Anterior cingulate cortex (tissue), 58 donors: ENCODE results near the gene PRG3.
A peak's percentile ranks its signal among the peaks of the same experiment; 100 is the strongest.

Experiments used
- DNase-seq, 58 donors: peaks; one replicate each; lab custom pipeline; 2025; lab: John Stamatoyannopoulos, UW

The PRG3 gene, protein sequence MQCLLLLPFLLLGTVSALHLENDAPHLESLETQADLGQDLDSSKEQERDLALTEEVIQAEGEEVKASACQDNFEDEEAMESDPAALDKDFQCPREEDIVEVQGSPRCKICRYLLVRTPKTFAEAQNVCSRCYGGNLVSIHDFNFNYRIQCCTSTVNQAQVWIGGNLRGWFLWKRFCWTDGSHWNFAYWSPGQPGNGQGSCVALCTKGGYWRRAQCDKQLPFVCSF

DNA sequence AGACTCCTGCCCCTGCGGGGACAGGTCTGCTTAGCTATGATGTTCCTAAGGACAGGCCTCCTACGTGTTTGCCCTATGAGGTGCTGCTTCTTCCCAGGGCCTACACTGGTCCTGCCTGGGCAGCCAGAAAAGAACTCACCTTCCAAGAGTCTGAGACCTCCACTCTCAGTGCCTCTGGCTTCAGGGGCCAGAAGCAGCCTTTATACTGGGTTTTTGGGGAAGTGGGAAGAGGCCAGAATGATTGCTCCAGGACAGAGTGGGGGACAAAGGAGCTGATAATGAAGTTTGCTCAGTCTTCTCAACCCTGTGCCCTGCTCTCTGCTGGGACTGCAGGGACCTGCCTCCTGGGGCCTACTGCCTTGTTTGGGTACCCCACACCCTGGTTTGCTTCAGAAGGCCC lies at the start of gene PRG3:
Gene PRG3 (minus strand): TSS at position 176 of the 400 bp plus-strand sequence. CDS start 442 bp downstream, outside the sequence.
- no peak for DNase-seq

DNA sequence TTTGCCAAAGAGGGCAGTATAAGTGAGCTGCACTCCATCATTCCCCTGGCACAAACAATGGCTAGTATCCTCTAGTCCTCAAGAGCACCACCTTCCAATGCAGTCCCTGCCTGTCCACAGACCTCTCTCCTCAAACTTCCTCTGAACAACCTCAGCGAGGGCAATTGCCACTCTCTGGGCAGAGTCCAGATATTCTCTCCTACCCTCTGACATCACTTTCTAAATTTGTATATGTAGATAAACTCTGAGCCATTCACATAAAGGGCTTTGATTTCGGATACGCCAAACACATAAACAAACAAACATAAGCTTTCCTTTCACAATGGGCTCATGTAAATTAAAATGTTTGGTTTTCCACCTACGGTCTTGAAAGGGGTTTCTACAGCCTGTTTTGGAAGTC lies 49.0 kb upstream of the PRG3 start:
- DNase-seq, result no peak

DNA sequence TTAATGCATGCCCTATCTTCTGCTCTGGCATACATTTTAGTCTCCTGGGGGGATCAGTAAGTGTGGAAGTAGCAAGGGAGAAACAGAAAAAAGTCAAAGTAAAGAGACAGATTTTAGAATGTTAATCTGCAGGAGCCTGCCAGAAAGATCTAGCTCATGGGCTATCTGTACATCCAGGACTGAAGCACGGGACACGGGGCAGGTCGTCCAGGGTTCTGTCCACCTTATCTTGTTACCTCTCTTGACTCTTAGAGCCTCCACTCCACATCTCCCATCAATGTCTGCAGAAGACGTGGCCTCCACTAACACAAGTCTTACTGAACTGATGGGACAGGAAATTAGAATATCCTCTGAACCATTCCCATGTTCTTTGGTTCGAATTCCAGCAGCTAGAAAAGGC lies 47.7 kb upstream of the PRG3 start:
- no peak for DNase-seq

DNA sequence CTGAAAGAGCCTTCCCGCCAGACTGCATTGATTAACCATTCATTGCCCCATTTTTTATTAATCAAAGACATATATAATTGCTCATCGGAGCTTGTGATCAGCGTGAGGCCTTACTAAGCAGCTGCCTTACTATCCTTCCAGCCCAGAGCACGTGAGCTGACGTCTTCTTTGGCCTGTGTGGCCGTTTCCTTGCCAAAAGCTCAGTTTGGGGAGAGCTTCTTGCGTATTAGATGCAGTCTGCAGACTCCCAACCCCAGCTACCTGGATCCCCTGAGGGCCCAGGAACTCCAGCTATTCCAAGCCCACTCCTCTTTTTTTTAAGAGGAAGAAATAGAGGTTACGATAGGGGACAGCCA lies 46.8 kb upstream of the PRG3 start:
- DNase-seq, result peak in 21 of 58 donors; percentile 6 to 67 (median 23)

DNA sequence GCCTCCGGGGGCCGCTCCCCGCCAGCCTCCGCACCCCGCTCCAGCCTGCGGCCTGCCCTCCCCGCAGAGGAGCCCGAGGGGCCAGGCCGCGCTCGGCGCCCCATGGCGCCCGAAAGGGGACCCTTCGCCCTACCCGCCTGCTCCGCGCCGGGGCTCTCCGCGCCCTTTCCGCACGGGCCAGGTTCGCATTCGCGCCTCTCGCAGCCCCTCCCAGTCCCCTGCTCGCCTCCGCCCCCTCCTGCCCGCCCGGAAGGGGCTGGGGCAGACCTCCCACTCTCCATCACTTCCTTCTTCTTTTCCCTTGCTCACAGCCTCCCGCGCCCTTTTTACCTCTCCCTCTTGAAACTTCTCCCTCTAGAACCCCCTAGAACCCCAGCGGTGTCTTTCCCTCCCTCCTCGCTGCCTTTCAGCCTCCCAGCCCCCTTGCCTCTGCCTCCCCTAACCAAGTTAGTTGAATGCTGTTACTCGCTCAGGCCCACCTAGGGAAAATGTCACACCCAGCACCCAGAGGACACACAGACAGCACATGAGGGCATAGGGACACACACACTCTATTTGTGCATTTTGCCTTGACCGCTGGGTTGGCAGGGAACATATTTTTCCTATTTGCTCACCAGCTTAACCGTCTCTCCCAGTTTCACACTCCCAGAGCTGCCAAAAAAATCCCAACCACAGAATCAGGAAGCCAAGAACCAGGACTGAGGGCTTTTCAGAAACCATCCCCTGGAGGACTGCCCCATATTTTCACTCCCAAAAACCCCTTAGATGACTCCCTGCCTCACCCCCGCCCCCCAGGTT lies 46.2 kb upstream of the PRG3 start, which contains the start of gene SLC43A3:
Gene SLC43A3 (minus strand): TSS at position 193 of the 798 bp plus-strand sequence. CDS start 949 bp downstream, outside the sequence.
- peak in 29 of 58 donors; percentile 5 to 56 (median 21) for DNase-seq

DNA sequence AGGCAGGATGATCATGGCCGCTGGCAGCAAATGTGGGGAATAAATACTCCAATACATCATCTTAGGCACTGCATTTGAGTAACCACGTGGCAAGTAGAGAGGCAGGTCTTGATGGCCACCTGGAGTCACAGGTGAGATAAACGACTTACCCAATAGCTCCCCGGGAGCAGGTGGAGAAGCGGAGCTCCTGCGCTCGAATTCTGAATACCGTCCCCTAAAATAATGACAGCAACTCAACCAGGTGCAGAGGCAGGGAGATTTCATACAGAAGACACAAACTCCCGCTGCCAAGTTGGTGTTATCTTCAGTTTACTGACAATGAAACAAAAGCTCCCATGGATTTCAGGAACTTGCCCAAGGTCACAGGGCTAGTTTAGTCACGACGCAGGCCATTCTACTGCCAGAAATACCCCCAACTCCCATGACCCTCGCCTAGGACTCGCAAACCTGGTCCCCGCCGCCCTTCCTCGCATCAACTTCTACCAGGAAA lies 45.5 kb upstream of the PRG3 start:
- no peak for DNase-seq

DNA sequence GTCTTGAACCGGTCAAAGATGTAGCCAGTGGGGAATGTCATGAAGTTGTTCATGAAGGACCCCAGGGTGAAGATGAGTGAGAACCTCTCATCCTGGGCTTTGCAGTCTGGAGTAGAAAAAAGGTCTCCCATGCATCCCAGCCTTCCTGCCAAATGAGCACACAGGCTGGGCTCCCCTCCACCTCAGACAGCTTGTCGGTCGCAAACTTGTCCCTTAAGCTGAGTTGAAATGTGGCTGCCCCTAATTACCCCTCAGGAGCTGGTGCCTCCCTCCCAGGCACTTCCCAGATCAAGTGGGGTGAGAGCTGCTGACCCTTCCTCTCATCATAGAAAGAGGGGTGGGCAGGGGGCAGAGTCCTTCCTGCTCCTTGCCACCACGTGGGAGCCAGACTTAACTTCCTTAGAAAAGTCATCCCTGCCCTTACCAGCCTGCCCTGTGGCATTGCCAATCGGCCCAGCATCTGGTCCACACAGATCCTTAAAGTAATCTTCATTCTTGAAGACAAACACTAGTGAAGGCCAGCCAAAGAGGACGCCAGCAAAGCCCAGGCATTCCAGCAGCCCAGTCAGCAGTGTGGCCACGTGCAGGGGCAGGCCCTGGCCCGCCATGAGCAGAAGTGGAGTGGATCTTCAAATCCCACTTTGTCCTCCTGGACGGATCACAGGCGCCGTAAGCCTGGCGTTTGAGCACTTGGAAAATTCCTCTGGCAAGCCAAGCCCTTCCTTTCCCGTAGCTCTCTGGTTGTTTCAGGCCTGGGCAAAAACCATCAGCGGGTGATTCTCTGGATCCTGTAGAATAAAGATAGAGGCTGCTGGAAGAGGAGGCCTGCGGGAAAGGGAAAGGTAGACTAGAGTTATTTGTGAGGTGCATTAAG lies 44.9 kb upstream of the PRG3 start:
- peak in 11 of 58 donors; percentile 2 to 29 (median 12) for DNase-seq

DNA sequence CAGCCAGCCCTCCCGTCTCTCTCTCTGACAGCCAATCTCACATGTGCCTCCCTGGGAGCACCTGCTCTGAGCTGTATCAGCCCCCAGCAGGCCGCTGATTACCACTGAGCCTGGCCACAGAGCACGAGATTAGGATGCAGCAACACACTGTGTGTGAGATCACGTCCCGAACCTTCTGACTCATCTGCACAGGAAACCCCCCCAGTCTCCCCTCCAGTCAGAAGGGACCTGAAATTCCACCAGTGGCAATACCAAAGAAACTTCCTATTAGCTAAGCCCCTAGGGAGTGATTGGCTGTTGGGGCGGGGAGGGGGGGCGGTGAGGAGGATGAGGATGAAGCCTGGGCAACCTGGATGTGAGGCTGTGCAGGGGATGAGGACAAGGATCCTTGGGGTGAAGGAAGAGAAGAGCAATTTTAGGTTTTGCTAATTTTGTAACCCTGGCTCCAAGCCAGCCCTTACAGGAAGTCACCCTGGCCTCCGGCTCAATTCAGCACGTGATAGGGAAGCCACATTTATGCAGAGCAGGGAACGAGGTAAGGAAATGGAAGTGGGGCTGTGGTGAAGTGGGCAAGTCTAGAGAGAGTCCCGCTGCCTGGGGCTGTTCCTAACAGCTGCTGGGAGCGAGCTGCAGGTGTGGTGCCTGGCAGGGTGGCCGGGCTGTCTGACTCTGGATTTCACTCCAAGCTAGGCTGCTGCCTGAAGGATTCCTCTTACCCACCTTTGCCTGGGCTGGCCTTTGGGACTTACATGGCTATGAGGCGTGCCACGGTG lies 44.0 kb upstream of the PRG3 start:
- DNase-seq, result peak in 8 of 58 donors; percentile 6 to 37 (median 11)

DNA sequence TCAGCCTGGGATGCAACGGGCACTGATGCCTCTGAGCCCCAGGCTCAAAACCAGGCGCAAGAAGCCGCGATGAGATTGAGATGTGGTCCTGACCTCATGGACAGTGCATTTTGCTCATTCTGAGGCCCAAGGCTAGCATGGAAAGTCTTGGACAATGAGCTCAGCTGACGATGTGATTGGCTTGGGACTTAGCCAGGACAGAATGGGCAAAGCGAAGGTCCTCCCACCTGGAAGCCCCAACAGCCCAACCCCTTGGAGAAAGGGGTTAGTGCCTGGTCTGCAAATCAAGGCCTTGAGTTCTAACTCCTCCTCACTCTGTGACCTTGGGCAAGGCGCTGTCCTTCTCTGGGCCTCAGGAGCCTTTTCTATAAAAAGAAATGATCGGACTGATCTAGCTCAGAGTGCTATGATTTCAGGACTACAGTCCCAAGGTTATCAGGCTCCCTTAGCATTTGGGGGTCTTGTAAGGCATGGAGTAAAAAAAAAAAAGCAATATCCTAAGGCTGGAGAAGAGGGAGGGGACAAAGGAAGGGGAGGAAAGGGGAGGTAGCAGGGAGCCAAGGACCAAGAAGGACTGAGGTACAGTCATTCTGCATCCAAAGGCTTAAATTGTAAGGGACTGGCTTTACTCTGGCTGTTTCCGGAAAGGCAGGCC lies 43.3 kb upstream of the PRG3 start:
- DNase-seq, result no peak

DNA sequence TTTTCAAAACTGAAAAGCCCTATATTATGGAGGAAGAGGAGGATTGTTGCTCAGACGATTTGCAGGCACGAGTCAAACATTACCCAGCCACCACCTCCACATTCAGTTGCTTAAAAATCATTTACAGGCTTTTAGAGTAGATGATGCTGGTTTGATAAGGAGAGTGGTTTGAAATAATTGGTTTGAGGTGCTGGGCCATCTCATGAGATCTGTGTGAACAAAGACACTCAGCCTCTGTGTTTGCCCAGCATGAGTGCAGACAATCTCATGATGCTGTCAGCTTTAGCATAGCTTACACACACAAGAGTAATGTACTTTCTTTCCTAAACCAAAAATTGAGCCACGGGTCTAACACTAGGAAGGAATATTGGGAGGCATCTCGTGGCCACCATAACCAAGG lies 41.7 kb upstream of the PRG3 start:
- DNase-seq, result no peak

DNA sequence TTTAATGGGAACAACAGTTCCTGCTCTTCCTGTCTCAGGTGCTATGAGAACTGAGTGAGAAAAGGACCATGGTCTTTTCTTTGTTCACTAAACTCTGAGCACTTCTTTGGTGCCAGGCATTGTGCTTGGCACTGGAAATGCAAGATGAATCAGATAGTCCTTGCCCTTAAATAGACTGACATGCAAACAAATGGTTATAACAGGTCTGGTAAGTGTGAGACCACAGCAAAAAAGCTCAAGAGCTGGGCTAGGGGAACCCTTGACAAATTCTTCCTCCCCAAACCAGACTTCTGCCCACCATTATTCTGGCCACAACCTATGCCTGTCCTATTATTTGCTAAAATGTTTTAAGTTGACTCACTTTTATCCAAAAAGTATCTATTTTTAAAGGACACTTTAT lies 40.9 kb upstream of the PRG3 start:
- no peak for DNase-seq

DNA sequence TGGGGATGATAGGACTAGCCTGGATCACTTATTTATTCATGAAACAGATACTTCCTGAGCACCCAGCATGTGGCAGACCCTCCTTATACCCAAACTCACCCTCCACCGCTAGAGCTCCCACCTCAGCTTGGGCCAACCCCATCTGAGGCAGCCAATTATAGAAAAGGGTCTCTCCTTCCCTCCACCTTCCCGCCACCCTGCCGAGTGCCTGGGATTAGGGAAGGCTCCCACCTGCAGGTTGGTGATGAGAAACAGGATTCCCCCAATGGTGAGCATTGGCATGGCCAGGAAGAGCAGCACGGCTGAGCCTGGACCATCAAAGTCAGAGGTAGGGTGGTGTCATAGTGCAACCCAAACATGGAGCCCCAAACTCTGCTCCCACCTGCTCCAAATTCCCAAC lies 40.1 kb upstream of the PRG3 start:
- no peak for DNase-seq

DNA sequence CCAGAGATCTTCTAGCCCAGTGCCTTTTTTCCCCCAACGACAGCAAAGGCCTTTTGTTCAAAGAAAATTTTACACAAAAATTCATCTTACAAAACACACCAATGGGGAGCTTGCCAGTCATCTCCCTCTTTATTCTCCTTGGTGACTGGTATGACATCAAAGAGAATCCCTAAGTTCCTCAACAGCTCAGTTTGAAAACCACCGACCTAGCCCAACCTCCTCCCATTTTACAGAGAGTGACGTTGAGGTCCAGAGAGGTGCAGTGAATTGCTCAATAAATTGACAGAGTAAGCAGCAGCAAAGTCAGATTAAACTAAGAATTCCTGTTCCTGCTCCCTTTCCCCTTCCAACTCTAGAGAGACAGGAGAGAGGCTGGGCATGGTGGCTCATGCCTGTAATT lies 38.2 kb upstream of the PRG3 start:
- DNase-seq, result no peak

DNA sequence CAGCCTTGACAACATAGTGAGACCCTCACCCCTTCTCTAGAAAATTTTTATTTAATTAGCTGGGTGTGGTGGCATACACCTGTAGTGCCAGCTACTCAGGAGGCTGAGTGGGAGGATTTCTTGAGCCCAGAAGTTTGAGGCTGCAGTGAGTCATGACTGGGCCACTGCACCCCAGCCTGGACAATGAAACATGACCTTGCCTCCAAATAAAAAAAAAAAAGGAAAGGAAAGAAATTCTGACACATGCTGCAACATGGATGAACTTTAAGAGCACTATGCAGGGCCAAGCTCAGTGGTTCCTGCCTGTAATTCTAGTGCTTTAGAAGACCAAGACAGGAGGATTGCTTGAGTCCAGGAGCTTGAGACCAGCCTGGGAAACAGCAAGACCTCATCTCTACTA lies 37.2 kb upstream of the PRG3 start:
- no peak for DNase-seq

DNA sequence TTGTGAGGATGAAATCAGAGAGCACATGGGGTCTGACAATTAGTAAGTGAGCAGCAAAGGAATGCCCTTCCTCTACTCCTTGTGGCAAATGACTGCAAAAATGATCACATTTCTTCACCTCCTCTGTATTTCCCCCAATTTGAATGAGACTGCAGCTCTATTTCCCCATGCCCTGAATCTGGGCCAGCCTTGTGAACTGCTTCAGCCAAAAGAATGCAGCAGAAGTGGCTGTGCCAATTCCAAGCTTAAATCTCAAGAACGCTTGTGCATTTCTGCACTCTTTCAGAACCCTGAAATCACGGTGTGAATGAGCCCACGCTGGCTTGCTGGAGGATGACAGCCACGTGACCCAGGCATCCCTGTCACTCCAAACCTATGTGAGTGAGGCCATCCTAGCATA lies 36.1 kb upstream of the PRG3 start:
- peak in 1 of 58 donors; percentile 9 for DNase-seq

DNA sequence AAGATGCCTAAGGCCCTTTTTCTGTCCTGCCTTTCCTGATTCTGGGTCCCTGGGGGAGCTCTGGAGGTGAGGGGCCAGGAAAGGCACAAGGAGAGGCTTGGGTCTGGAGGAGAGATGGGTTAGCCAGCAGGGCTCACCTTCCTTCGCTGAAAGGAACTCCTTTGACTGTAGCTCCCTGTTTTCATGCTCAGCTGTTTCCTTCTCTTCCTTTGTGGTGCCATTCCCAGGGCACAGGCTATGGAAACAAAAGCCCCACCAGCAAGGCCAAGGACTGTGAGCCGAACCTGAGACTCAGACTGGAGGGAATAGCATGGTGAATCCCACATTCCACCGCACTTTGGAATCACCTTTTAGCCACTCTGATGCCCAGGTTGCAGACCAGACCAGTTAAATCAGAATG lies 35.5 kb upstream of the PRG3 start:
- DNase-seq, result no peak

DNA sequence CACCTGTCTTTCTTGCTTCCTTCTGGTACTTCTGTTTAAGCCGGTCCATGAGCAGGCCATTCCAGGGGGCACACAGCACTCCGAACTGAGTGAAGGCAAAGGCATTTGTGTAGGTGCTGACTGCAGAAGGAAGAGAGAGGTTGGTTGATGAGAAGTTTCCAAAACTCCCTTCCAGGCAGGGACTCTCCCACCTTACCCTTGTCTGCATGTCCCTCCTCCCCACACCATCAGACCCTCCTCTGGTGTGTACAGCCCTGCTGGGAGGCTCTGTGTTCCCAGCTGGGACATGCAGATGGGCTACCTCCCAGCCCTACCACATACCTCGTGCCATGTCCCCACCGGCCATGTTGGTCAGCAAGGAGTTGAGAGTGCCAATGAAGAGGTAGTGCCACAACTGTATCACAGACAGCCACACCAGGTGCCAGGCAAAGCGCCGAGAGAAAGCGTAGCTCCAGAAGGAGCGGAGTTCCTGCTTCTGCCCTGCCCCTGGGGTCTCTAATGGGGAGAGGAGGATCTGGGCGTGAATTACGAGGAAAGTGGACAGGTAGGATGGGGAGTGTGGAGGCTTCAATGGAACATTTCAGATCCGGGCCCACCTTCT lies 33.8 kb upstream of the PRG3 start:
- DNase-seq, result no peak

DNA sequence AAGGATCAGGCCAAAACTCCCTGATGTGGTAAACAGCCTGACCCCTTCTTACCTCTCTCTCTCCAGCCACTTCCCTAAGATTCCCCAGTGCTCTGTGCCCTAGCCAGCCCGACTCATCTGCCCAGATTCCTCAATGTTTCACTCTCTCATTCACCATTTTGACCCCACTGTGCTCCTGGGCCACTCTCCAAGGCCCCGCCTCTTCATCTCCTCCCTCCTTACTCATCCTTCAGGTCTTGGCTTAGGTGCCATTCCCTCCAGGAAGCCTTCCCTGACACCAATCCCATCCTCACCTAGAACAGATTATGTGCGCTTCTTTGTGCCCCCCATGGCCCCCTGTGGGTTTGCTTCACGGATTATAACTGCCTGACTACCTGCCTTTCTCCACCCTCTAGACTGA lies 32.7 kb upstream of the PRG3 start:
- DNase-seq, result no peak

DNA sequence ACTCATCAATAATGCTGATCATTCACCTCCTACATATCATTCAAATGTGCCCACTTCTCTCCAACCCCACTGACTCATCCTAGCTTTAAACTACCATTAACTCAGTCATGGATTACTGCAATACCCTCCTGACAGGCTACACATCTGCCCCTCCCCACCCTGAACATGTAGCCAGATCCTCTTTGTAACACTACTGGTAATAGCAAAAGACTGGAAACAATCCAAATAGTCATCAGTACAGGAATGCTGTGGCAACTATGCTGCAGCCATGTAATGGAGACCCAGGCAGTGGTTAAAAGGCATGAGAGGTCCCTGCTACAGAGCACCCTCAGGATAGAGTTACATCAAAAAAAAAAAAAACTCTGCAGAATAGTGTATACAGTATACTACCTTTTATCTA lies 29.3 kb upstream of the PRG3 start:
- DNase-seq, result no peak
